Neural cell (in vitro differentiated cells): Measurements from ENCODE around the gene LAP3. TPM values are rescaled to one million over a fixed set of nuclear protein-coding genes. Genes with fewer than 3 reads are reported as not detected.

Experiments
- H2AFZ ChIP-seq: fragments of 200-600, 300-800 bp; sonication (generic), shearing (Covaris generic); 2 replicates; pipeline ENCODE4 v1.6.0; 2014; ENCODE audit warnings: low read depth, mild to moderate bottlenecking, antibody characterized with exemption, low read length, moderate library complexity
- H3F3A ChIP-seq: fragments of 200-600 bp; shearing (Covaris generic); 2 replicates; pipeline ENCODE4 v1.6.1; 2016; ENCODE audit warnings: mild to moderate bottlenecking, moderate library complexity, mixed read lengths, antibody characterized with exemption, low read length; ENCODE audit not compliant: insufficient read depth, poor library complexity, severe bottlenecking
- H3K27ac ChIP-seq: fragments of 200-600, 300-800 bp; sonication (generic), shearing (Covaris generic); 2 replicates; pipeline ENCODE4 v1.5.1; 2014; ENCODE audit warnings: mild to moderate bottlenecking, low read length, moderate library complexity
- H3K27me3 ChIP-seq: fragments of 300-800, 200-600 bp; sonication (generic), shearing (Covaris generic); 2 replicates; pipeline ENCODE4 v1.6.0; 2014; ENCODE audit warnings: mild to moderate bottlenecking, low read depth, low read length, moderate library complexity; ENCODE audit not compliant: insufficient read depth
- H3K36me3 ChIP-seq: fragments of 300-800, 200-600 bp; sonication (generic), shearing (Covaris generic); 2 replicates; pipeline ENCODE4 v1.5.1; 2014; ENCODE audit warnings: mild to moderate bottlenecking, antibody characterized with exemption, low read length, moderate library complexity; ENCODE audit not compliant: insufficient read depth
- H3K4me2 ChIP-seq: fragments of 300-800, 200-600 bp; sonication (generic), shearing (Covaris generic); 2 replicates; pipeline ENCODE4 v1.6.0; 2014; ENCODE audit warnings: mild to moderate bottlenecking, low read length
- H3K4me3 ChIP-seq: fragments of 300-800, 200-600 bp; sonication (generic), shearing (Covaris generic); 2 replicates; pipeline ENCODE4 v1.5.1; 2014; ENCODE audit warnings: mild to moderate bottlenecking, low read length, moderate library complexity
- H3K79me2 ChIP-seq: fragments of 200-600 bp; shearing (Covaris generic); replicated peaks from 2 replicates; pipeline ENCODE4 v1.6.0; 2014; ENCODE audit warnings: mild to moderate bottlenecking, low read length, moderate library complexity; ENCODE audit not compliant: insufficient read depth
- H3K9ac ChIP-seq: fragments of 300-800, 200-600 bp; sonication (generic), shearing (Covaris generic); 2 replicates; pipeline ENCODE4 v1.6.1; 2016; ENCODE audit warnings: mild to moderate bottlenecking, low read length, mixed read lengths
- H3K9me2 ChIP-seq: fragments of 200-600 bp; shearing (Covaris generic); 2 replicates; pipeline ENCODE4 v1.6.1; 2016; ENCODE audit warnings: mild to moderate bottlenecking, low read length, mixed read lengths; ENCODE audit not compliant: insufficient read depth
- H3K9me3 ChIP-seq: fragments of 200-600, 300-800 bp; sonication (generic), shearing (Covaris generic); 2 replicates; pipeline ENCODE4 v1.6.1; 2016; ENCODE audit warnings: mild to moderate bottlenecking, mixed run types, low read length, moderate library complexity, mixed read lengths
- H4K20me1 ChIP-seq: fragments of 200-600 bp; shearing (Covaris generic); 2 replicates; pipeline ENCODE4 v1.6.1; 2016; ENCODE audit warnings: mild to moderate bottlenecking, mixed run types; ENCODE audit not compliant: insufficient read depth
- EP300 ChIP-seq: fragments of 450-650 bp; conservative IDR thresholded peaks from 2 replicates; pipeline ENCODE4 v1.6.1; 2014; ENCODE audit warnings: antibody characterized with exemption, mild to moderate bottlenecking, moderate library complexity; ENCODE audit not compliant: poor library complexity, severe bottlenecking
- EZH2 ChIP-seq: fragments of 200-600, 300-800 bp; shearing (Covaris generic), sonication (generic); IDR thresholded peaks from 2 replicates; pipeline ENCODE4 v1.6.1; 2014; ENCODE audit warnings: antibody characterized with exemption, low read length, borderline replicate concordance, mild to moderate bottlenecking; ENCODE audit not compliant: insufficient read depth, poor library complexity, severe bottlenecking
- MXI1 ChIP-seq: fragments of 450-650 bp; conservative IDR thresholded peaks from 2 replicates; pipeline ENCODE4 v1.6.1; 2014; ENCODE audit warnings: antibody characterized with exemption, mild to moderate bottlenecking; ENCODE audit not compliant: poor library complexity, severe bottlenecking
- POLR2AphosphoS5 ChIP-seq: IDR thresholded peaks from 2 replicates; pipeline ENCODE4 v1.6.1; 2012
- RAD21 ChIP-seq: fragments of 450-650 bp; conservative IDR thresholded peaks from 2 replicates; pipeline ENCODE4 v1.6.1; 2014; ENCODE audit warnings: antibody characterized with exemption, mild to moderate bottlenecking, moderate library complexity
- SMC3 ChIP-seq: fragments of 450-650 bp; conservative IDR thresholded peaks from 2 replicates; pipeline ENCODE4 v1.6.1; 2014; ENCODE audit warnings: antibody characterized with exemption, mild to moderate bottlenecking, moderate library complexity; ENCODE audit not compliant: poor library complexity
- TAF1 ChIP-seq: IDR thresholded peaks from 2 replicates; pipeline ENCODE4 v1.6.1; 2012; ENCODE audit warnings: low read depth
- polyA plus RNA-seq: library from polyadenylated mRNA; depleted of rRNA; stranded (reverse); fragments of >200 nt; gene quantifications from 2 replicates; pipeline ENCODE4 v1.2.3, GENCODE V29; 2014
- TF ChIP-seq, protein P1 (sequence below): fragments of 450-650 bp; IDR thresholded peaks from 2 replicates; pipeline ENCODE4 v1.5.1; 2014; ENCODE audit warnings: antibody characterized with exemption, mild to moderate bottlenecking, moderate library complexity; ENCODE audit not compliant: poor library complexity, severe bottlenecking
- TF ChIP-seq, protein P2 (sequence below): IDR thresholded peaks from 2 replicates; pipeline ENCODE4 v1.6.1; 2012; ENCODE audit warnings: borderline replicate concordance

LAP3 gene
- polyA plus RNA-seq, 1 donor from 2014 or later = 36.9 TPM

DNA sequence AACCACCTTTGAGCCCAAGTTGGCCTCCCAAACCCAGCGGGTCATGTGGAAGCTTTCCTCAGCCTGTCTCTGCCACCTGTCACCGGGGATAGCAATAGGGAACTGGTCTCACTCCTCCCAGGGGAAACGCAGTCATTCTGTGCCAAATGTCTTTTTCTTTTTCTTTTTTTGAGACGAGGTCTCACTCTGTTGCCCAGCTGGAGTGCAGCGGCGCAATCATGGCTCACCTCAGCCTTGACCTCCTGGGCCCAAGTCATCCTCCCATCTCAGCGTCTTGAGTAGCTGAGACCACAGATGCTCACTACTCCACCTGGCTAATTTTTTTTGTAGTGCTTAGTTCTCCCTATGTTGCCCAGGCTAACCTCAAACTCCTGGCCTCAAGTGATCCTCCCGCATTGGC lies 77.7 kb downstream of the LAP3 start:
- H4K20me1 ChIP-seq = no peaks in the 10 kb centered on the region
- H3K9me3 ChIP-seq = no peaks in the 10 kb centered on the region
- no peak overlapping the region for H2AFZ ChIP-seq
- H3F3A ChIP-seq = no peaks in the 10 kb centered on the region
- H3K79me2 ChIP-seq = no peaks in the 10 kb centered on the region
- TF ChIP-seq, protein P1, sequence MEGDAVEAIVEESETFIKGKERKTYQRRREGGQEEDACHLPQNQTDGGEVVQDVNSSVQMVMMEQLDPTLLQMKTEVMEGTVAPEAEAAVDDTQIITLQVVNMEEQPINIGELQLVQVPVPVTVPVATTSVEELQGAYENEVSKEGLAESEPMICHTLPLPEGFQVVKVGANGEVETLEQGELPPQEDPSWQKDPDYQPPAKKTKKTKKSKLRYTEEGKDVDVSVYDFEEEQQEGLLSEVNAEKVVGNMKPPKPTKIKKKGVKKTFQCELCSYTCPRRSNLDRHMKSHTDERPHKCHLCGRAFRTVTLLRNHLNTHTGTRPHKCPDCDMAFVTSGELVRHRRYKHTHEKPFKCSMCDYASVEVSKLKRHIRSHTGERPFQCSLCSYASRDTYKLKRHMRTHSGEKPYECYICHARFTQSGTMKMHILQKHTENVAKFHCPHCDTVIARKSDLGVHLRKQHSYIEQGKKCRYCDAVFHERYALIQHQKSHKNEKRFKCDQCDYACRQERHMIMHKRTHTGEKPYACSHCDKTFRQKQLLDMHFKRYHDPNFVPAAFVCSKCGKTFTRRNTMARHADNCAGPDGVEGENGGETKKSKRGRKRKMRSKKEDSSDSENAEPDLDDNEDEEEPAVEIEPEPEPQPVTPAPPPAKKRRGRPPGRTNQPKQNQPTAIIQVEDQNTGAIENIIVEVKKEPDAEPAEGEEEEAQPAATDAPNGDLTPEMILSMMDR = no peak
- TF ChIP-seq TAF1 = no peak
- no peak for TF ChIP-seq POLR2AphosphoS5
- no peak for TF ChIP-seq EP300
- TF ChIP-seq, protein P2, sequence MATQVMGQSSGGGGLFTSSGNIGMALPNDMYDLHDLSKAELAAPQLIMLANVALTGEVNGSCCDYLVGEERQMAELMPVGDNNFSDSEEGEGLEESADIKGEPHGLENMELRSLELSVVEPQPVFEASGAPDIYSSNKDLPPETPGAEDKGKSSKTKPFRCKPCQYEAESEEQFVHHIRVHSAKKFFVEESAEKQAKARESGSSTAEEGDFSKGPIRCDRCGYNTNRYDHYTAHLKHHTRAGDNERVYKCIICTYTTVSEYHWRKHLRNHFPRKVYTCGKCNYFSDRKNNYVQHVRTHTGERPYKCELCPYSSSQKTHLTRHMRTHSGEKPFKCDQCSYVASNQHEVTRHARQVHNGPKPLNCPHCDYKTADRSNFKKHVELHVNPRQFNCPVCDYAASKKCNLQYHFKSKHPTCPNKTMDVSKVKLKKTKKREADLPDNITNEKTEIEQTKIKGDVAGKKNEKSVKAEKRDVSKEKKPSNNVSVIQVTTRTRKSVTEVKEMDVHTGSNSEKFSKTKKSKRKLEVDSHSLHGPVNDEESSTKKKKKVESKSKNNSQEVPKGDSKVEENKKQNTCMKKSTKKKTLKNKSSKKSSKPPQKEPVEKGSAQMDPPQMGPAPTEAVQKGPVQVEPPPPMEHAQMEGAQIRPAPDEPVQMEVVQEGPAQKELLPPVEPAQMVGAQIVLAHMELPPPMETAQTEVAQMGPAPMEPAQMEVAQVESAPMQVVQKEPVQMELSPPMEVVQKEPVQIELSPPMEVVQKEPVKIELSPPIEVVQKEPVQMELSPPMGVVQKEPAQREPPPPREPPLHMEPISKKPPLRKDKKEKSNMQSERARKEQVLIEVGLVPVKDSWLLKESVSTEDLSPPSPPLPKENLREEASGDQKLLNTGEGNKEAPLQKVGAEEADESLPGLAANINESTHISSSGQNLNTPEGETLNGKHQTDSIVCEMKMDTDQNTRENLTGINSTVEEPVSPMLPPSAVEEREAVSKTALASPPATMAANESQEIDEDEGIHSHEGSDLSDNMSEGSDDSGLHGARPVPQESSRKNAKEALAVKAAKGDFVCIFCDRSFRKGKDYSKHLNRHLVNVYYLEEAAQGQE = no peak
- no peak for TF ChIP-seq RAD21
- TF ChIP-seq EZH2 = no peak
- TF ChIP-seq MXI1 = no peak
- H3K36me3 ChIP-seq = no peaks in the 10 kb centered on the region
- no peak overlapping the region for H3K27ac ChIP-seq
- no peaks in the 10 kb centered on the region for H3K9me2 ChIP-seq
- no peak overlapping the region for H3K4me3 ChIP-seq
- no peak overlapping the region for H3K4me2 ChIP-seq
- no peaks in the 10 kb centered on the region for H3K27me3 ChIP-seq
- no peak overlapping the region for H3K9ac ChIP-seq

DNA sequence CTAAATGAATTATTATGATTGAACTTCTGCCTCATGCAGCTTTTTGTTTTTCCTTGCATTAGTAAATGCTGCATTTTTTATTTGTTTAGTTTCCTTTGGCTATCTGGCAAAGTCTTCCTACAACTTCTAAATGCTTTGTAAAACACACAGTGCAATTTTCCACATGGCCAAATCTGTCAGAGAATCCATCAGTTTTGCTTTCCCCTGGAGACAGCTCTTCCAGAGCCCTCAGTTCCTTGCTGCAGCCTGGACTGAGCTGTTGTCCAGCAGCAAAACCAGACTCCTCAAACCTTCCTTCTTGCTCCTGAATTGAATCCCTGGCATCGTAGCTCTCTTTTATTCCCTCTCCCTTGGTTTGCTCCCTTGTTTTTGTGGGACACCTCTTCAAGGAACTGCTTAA lies 80.1 kb downstream of the LAP3 start:
- Histone ChIP-seq H3K27me3 (no peaks in the 10 kb centered on the region), H3K9me3 (no peaks in the 10 kb centered on the region), H3K9me2 (no peaks in the 10 kb centered on the region)

More for the DNA sequence above, 80.1 kb downstream of the LAP3 start:
- no peaks in the 10 kb centered on the region for H3K79me2 ChIP-seq
- H3K36me3 ChIP-seq = no peaks in the 10 kb centered on the region
- H4K20me1 ChIP-seq = no peaks in the 10 kb centered on the region
- TF ChIP-seq SMC3 (no peak), TAF1 (no peak), RAD21 (no peak), EP300 (no peak), EZH2 (no peak), MXI1 (no peak), POLR2AphosphoS5 (no peak)
- TF ChIP-seq, protein P1 = no peak
- TF ChIP-seq, protein P2 = no peak
- no peak overlapping the region for H3K4me3 ChIP-seq
- H3K4me2 ChIP-seq = no peak overlapping the region
- no peak overlapping the region for H3K9ac ChIP-seq
- no peak overlapping the region for H2AFZ ChIP-seq
- H3K27ac ChIP-seq = no peak overlapping the region
- H3F3A ChIP-seq = no peaks in the 10 kb centered on the region
